K562 (cell line): Measurements from ENCODE around the gene SRCAP.

Source experiments
- CBX5 ChIP-seq: IDR thresholded peaks from 2 replicates; pipeline ENCODE4 v1.6.1; 2014; ENCODE audit warnings: low read depth, borderline replicate concordance
- FOXM1 ChIP-seq, 2 experiments: fragments of 450-650 bp in 1 of 2; sonication (generic) in 1 of 2; formaldehyde crosslinking in 1 of 2; IDR thresholded peaks; 2 replicates each; pipeline versions ENCODE4 v1.6.1 to v1.9.0; 2017 to 2022; ENCODE audit warnings: low read depth in 2 of 2, mild to moderate bottlenecking in 2 of 2, missing genetic modification reagents in 1 of 2, moderate library complexity in 1 of 2
- MXI1 ChIP-seq: IDR thresholded peaks from 2 replicates; pipeline ENCODE4 v1.6.1; 2011; ENCODE audit warnings: low read depth, mild to moderate bottlenecking, improper control_type of control experiment, low read length
- POLR2AphosphoS2 ChIP-seq: IDR thresholded peaks from 2 replicates; pipeline ENCODE4 v1.6.1; 2012; ENCODE audit warnings: low read length, improper control_type of control experiment
- STAT5B ChIP-seq: fragments of 250-450 bp; sonication (Bioruptor Pico); IDR thresholded peaks from 2 replicates; pipeline ENCODE4 v1.8.0; 2021; ENCODE audit warnings: mild to moderate bottlenecking, inconsistent platforms
- YY1 ChIP-seq, 3 experiments: IDR thresholded peaks; 2 replicates each; pipeline ENCODE4 v1.6.1; 2011; ENCODE audit warnings: low read length in 2 of 3, mild to moderate bottlenecking in 2 of 3, moderate library complexity in 2 of 3, borderline replicate concordance in 1 of 3, control low read depth in 1 of 3, low read depth in 1 of 3; ENCODE audit not compliant: insufficient read depth in 3 of 3, insufficient replicate concordance in 2 of 3, control insufficient read depth in 1 of 3, insufficient read length in 1 of 3; ENCODE audit errors: extremely low read depth in 1 of 3
- ZNF780A ChIP-seq: fragments of 250-450 bp; sonication (Bioruptor Pico); IDR thresholded peaks from 2 replicates; pipeline ENCODE4 v1.5.0; 2021; ENCODE audit warnings: mild to moderate bottlenecking
- TF ChIP-seq, protein P1 (sequence below), 3 experiments: IDR thresholded peaks in 2 of 3; conservative IDR thresholded peaks in 1 of 3; 2 replicates each; pipeline ENCODE4 v1.5.1; 2011 to 2012; ENCODE audit warnings: low read length in 3 of 3, mild to moderate bottlenecking in 3 of 3, control low read depth in 2 of 3, improper control_type of control experiment in 1 of 3, inconsistent platforms in 1 of 3, low read depth in 1 of 3, mixed read lengths in 1 of 3, moderate library complexity in 1 of 3; ENCODE audit not compliant: insufficient read depth in 2 of 3
- TF ChIP-seq, protein P2 (sequence below): sonication (generic); formaldehyde crosslinking; IDR thresholded peaks from 2 replicates; pipeline ENCODE4 v1.9.0; 2022; ENCODE audit warnings: mild to moderate bottlenecking, missing genetic modification reagents

DNA sequence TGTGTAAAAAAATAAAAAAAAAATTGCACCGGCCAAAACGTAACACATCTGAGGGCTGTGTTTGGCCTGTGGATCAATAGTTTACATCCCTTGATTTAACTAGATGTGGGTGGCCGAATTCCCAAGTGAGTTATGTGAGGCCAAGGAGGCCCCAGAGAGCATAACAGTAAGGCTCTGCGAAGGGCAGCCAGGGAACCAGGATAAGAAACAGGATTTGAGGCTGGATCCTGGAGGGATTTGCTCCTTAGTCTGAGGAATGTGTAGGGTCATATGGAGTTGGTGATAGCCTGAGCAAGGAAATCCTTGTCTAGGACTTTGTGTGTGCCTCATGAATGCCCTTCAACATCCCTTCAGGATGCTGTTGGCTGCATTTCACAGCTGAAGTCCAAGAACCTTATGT is 51.2 kb downstream of the SRCAP start:
- TF ChIP-seq FOXM1 (IDR thresholded peaks at IDR 0.05; ENCODE audit: low read depth) (no peak), FOXM1 (CRISPR knock-in tag; IDR thresholded peaks at IDR 0.05; ENCODE audit: low read depth) (no peak), MXI1 (no peak), POLR2AphosphoS2 (no peak), CBX5 (no peak), STAT5B (CRISPR knock-in tag) (no peak), YY1 (IDR thresholded peaks at IDR 0.05; ENCODE audit: borderline replicate concordance in 1 of 3, control insufficient read depth in 1 of 3, extremely low read depth in 1 of 3, insufficient read depth in 3 of 3, insufficient read length in 1 of 3, insufficient replicate concordance in 2 of 3, low read depth in 1 of 3, low read length in 2 of 3) (no peak), ZNF780A (CRISPR knock-in tag) (no peak)
- TF ChIP-seq, protein P1, sequence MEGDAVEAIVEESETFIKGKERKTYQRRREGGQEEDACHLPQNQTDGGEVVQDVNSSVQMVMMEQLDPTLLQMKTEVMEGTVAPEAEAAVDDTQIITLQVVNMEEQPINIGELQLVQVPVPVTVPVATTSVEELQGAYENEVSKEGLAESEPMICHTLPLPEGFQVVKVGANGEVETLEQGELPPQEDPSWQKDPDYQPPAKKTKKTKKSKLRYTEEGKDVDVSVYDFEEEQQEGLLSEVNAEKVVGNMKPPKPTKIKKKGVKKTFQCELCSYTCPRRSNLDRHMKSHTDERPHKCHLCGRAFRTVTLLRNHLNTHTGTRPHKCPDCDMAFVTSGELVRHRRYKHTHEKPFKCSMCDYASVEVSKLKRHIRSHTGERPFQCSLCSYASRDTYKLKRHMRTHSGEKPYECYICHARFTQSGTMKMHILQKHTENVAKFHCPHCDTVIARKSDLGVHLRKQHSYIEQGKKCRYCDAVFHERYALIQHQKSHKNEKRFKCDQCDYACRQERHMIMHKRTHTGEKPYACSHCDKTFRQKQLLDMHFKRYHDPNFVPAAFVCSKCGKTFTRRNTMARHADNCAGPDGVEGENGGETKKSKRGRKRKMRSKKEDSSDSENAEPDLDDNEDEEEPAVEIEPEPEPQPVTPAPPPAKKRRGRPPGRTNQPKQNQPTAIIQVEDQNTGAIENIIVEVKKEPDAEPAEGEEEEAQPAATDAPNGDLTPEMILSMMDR (IDR thresholded peaks at IDR 0.05 in 2 of 3, conservative IDR thresholded peaks at IDR 0.05 in 1 of 3; ENCODE audit: insufficient read depth in 2 of 3, low read depth in 1 of 3, low read length in 3 of 3) = no peak
- TF ChIP-seq, protein P2, sequence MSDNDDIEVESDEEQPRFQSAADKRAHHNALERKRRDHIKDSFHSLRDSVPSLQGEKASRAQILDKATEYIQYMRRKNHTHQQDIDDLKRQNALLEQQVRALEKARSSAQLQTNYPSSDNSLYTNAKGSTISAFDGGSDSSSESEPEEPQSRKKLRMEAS (CRISPR knock-in tag) = no peak
